Mesendoderm (in vitro differentiated cells): ENCODE results near the gene PRM2.
A peak's percentile ranks its signal among the peaks of the same experiment; 100 is the strongest.

Experiments used
- DNase-seq: peaks from one replicate; pipeline ENCODE4 v3.0.0; 2013
- H2AK5ac ChIP-seq: 2 replicates; pipeline ENCODE4 v1.6.1; 2013; ENCODE audit warnings: low read length, inconsistent platforms
- H2BK120ac ChIP-seq: 2 replicates; pipeline ENCODE4 v1.6.1; 2013; ENCODE audit warnings: low read depth, mild to moderate bottlenecking, low read length, moderate library complexity, mixed read lengths
- H2BK15ac ChIP-seq: replicated peaks from 2 replicates; pipeline ENCODE4 v1.6.1; 2013; ENCODE audit warnings: low read depth, mild to moderate bottlenecking, moderate library complexity
- H2BK5ac ChIP-seq: 2 replicates; pipeline ENCODE4 v1.6.1; 2013; ENCODE audit warnings: low read length, inconsistent platforms
- H3K18ac ChIP-seq: 2 replicates; pipeline ENCODE4 v1.6.1; 2013; ENCODE audit warnings: mild to moderate bottlenecking, low read length, mixed read lengths
- H3K23ac ChIP-seq: one replicate; pipeline ENCODE4 v1.6.1; 2013; ENCODE audit warnings: low read length
- H3K27ac ChIP-seq: 2 replicates; pipeline ENCODE4 v1.5.1; 2013; ENCODE audit warnings: low read depth, mild to moderate bottlenecking, inconsistent platforms, low read length, moderate library complexity
- H3K27me3 ChIP-seq: 2 replicates; pipeline ENCODE4 v1.6.1; 2013; ENCODE audit warnings: low read length, control low read depth, mild to moderate bottlenecking, inconsistent platforms; ENCODE audit not compliant: insufficient read depth, poor library complexity
- H3K36me3 ChIP-seq: 2 replicates; pipeline ENCODE4 v1.6.1; 2013; ENCODE audit warnings: low read length, inconsistent platforms; ENCODE audit not compliant: control insufficient read depth, insufficient read depth
- H3K4ac ChIP-seq: one replicate; pipeline ENCODE4 v1.6.1; 2013; ENCODE audit warnings: low read depth, mild to moderate bottlenecking, low read length, moderate library complexity
- H3K4me1 ChIP-seq: 2 replicates; pipeline ENCODE4 v1.6.1; 2013; ENCODE audit warnings: low read depth, low read length, inconsistent platforms; ENCODE audit not compliant: control insufficient read depth
- H3K4me2 ChIP-seq: 2 replicates; pipeline ENCODE4 v1.6.1; 2013; ENCODE audit warnings: low read length
- H3K4me3 ChIP-seq: 2 replicates; pipeline ENCODE4 v1.5.1; 2013; ENCODE audit warnings: mild to moderate bottlenecking, low read length
- H3K56ac ChIP-seq: one replicate; pipeline ENCODE4 v1.6.1; 2013; ENCODE audit warnings: low read length
- H3K79me1 ChIP-seq: 2 replicates; pipeline ENCODE4 v1.6.1; 2013; ENCODE audit warnings: low read length, inconsistent platforms
- H3K79me2 ChIP-seq: 2 replicates; pipeline ENCODE4 v1.6.1; 2013; ENCODE audit warnings: mild to moderate bottlenecking, low read length; ENCODE audit not compliant: control insufficient read depth, insufficient read depth
- H3K9ac ChIP-seq: 2 replicates; pipeline ENCODE4 v1.6.1; 2013; ENCODE audit warnings: low read length, inconsistent platforms
- H4K5ac ChIP-seq: one replicate; pipeline ENCODE4 v1.6.1; 2013; ENCODE audit warnings: low read length
- H4K8ac ChIP-seq: one replicate; pipeline ENCODE4 v1.6.1; 2013; ENCODE audit warnings: low read depth, mild to moderate bottlenecking, control low read depth, low read length, moderate library complexity
- WGBS: extraction: QIAGEN DNeasy Blood & Tissue Kit; methylation state at CpG from one replicate; pipeline ENCODE4 v1.1.7; 2013; ENCODE audit warnings: low lambda C conversion rate, missing lambda C conversion rate; ENCODE audit not compliant: insufficient coverage; ENCODE audit errors: extremely low coverage; 5-methylcytosine and 5-hydroxymethylcytosine counted together

Gene PRM2

DNA sequence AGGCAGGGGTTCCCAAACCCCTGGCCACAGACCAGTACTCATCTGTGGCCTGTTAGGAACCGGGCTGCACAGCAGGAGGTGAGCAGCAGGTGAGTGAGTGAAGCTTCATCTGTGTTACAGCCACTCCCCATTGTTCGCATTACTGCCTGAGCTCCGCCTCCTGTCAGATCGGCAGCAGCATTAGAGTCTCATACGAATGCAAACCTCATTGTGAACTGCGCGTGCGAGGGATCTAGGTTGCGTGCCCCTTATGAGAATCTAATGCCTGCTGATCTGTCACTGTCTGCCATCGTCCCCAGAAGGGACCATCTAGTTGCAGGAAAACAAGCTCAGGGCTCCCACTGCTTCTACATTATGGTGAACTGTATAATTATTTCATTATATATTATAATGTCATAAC is 43.9 kb upstream of the PRM2 start:
- no peak for DNase-seq
- no peak overlapping the region for H3K9ac ChIP-seq
- no peak overlapping the region for H2BK15ac ChIP-seq
- no peak overlapping the region for H3K23ac ChIP-seq
- no CpG with 5 or more reads among the region's 10 CpGs for WGBS
- H2BK5ac ChIP-seq = no peak overlapping the region
- H3K4ac ChIP-seq = no peak overlapping the region
- no peak overlapping the region for H2BK120ac ChIP-seq
- no peak overlapping the region for H4K5ac ChIP-seq
- H3K36me3 ChIP-seq = no peaks in the 10 kb centered on the region
- no peaks in the 10 kb centered on the region for H3K27me3 ChIP-seq
- no peak overlapping the region for H3K27ac ChIP-seq
- no peaks in the 10 kb centered on the region for H3K79me1 ChIP-seq
- no peak overlapping the region for H2AK5ac ChIP-seq
- H3K18ac ChIP-seq = no peak overlapping the region
- no peak overlapping the region for H3K4me2 ChIP-seq
- H3K4me1 ChIP-seq = peaks cover 3% of the 10 kb centered on the region
- no peak overlapping the region for H4K8ac ChIP-seq
- no peak overlapping the region for H3K4me3 ChIP-seq
- no peak overlapping the region for H3K56ac ChIP-seq
- no peaks in the 10 kb centered on the region for H3K79me2 ChIP-seq

GRCh38 chr16:11319529-11320146 is 43.4 kb upstream of the PRM2 start:
- no peak overlapping the region for H3K4ac ChIP-seq
- H3K36me3 ChIP-seq = no peaks in the 10 kb centered on the region
- no peak overlapping the region for H3K4me3 ChIP-seq
- H2BK5ac ChIP-seq = no peak overlapping the region
- no CpG with 5 or more reads among the region's 8 CpGs for WGBS
- no peak overlapping the region for H3K9ac ChIP-seq
- no peak overlapping the region for H3K56ac ChIP-seq
- no peak overlapping the region for H2AK5ac ChIP-seq
- no peak for DNase-seq
- no peak overlapping the region for H2BK120ac ChIP-seq
- no peaks in the 10 kb centered on the region for H3K79me1 ChIP-seq
- H2BK15ac ChIP-seq = no peak overlapping the region
- no peak overlapping the region for H4K5ac ChIP-seq
- H3K27ac ChIP-seq = no peak overlapping the region
- H4K8ac ChIP-seq = no peak overlapping the region
- H3K4me1 ChIP-seq = peaks cover 3% of the 10 kb centered on the region
- H3K27me3 ChIP-seq = no peaks in the 10 kb centered on the region
- H3K4me2 ChIP-seq = no peak overlapping the region
- H3K23ac ChIP-seq = no peak overlapping the region
- no peaks in the 10 kb centered on the region for H3K79me2 ChIP-seq
- H3K18ac ChIP-seq = peak overlapping the region; percentile 0

DNA sequence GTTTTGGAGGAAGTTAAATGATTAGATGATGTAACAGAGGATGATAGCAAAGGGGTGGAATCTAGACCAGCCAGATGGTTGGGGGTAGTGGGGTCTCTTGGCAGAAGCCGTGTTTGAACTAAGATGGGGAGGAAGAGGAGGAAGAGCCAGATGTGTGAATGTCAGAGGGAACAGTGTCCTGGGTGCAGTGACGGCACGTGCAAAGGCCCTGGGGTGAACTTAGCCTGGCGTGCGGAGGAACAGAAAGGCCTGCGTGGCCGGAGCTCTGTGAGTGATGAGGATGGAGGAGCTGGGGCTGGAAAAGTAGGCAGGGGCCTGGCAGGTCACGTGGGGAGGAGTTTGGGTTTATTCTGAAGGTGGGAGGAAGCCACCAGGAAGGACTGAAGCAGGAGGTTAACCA is 42.5 kb upstream of the PRM2 start:
- H2BK15ac ChIP-seq = no peak overlapping the region
- no peaks in the 10 kb centered on the region for H3K27me3 ChIP-seq
- DNase-seq = no peak
- H3K4me1 ChIP-seq = peaks cover 3% of the 10 kb centered on the region
- peak overlapping the region; percentile 36 for H2AK5ac ChIP-seq
- H3K4me2 ChIP-seq = no peak overlapping the region
- H4K8ac ChIP-seq = no peak overlapping the region
- no peak overlapping the region for H3K9ac ChIP-seq
- no peaks in the 10 kb centered on the region for H3K36me3 ChIP-seq
- no CpG with 5 or more reads among the region's 8 CpGs for WGBS
- H3K27ac ChIP-seq = no peak overlapping the region
- H2BK5ac ChIP-seq = no peak overlapping the region
- no peak overlapping the region for H4K5ac ChIP-seq
- H3K79me2 ChIP-seq = no peaks in the 10 kb centered on the region
- no peak overlapping the region for H3K56ac ChIP-seq
- H3K4me3 ChIP-seq = no peak overlapping the region
- H3K4ac ChIP-seq = no peak overlapping the region
- H3K23ac ChIP-seq = no peak overlapping the region
- H2BK120ac ChIP-seq = no peak overlapping the region
- no peaks in the 10 kb centered on the region for H3K79me1 ChIP-seq
- no peak overlapping the region for H3K18ac ChIP-seq

DNA sequence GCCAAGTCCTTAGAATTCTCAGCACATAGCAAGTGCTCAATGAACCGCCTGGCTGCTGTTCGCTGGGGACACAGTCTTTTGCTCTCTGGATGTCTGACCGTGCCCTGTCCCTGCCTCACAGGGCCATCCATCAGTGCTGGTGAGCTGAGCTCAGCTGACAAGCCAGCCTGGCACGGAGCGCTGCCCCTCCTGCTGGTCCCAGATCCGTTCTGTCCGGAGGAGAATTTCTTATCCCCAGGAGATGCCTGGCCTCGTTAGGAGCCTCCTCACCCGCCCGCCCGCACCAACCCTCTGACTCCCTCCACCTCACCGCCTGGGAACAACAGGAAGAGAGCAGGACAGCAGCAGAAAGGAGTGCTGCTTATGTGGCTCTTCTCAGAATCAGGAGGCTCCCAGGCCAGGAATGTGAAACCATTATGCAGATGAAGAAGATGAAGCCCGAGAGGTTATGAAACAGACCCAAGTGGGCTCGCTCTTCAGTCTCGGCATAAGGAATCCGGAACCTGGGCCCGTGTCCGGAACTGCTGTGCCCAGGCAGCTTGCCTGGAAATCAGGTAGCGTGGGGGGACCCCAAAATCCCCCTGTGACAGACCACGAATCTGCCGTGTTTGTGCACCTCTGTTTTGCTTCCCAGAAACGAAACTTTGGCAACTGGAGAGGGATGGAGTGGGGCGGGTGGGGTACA is 40.2 kb upstream of the PRM2 start:
- DNase-seq = peak; percentile 94

GRCh38 chr16:11315510-11315909 is 39.2 kb upstream of the PRM2 start:
- H3K4me3 ChIP-seq = no peak overlapping the region
- no peaks in the 10 kb centered on the region for H3K27me3 ChIP-seq
- no peak overlapping the region for H4K5ac ChIP-seq
- no CpG with 5 or more reads among the region's 13 CpGs for WGBS
- no peaks in the 10 kb centered on the region for H3K79me2 ChIP-seq
- H3K27ac ChIP-seq = peak overlapping the region; percentile 64
- peak overlapping the region; percentile 94 for H3K4ac ChIP-seq
- peak overlapping the region; percentile 93 for H2BK5ac ChIP-seq
- H4K8ac ChIP-seq = no peak overlapping the region
- peak overlapping the region; percentile 1 for H2BK120ac ChIP-seq
- no peaks in the 10 kb centered on the region for H3K36me3 ChIP-seq
- peak; percentile 98 for DNase-seq
- H3K23ac ChIP-seq = no peak overlapping the region
- H3K79me1 ChIP-seq = no peaks in the 10 kb centered on the region
- H2BK15ac ChIP-seq = no peak overlapping the region
- no peak overlapping the region for H3K4me2 ChIP-seq
- H2AK5ac ChIP-seq = no peak overlapping the region
- H3K4me1 ChIP-seq = peaks cover 10% of the 10 kb centered on the region
- peak overlapping the region; percentile 42 for H3K18ac ChIP-seq
- H3K9ac ChIP-seq = peak overlapping the region; percentile 62
- H3K56ac ChIP-seq = peak overlapping the region; percentile 95

More for the DNA sequence above, 40.2 kb upstream of the PRM2 start:
- H3K56ac ChIP-seq = peak overlapping the region; percentile 95
- H2BK120ac ChIP-seq = peak overlapping the region; percentile 98
- H2BK15ac ChIP-seq = no peak overlapping the region
- peak overlapping the region; percentile 62 for H3K9ac ChIP-seq
- H3K4ac ChIP-seq = peak overlapping the region; percentile 97
- peak overlapping the region; percentile 60 for H2AK5ac ChIP-seq
- H3K4me3 ChIP-seq = no peak overlapping the region
- no peak overlapping the region for H4K5ac ChIP-seq
- no peaks in the 10 kb centered on the region for H3K36me3 ChIP-seq
- peak overlapping the region; percentile 86 for H3K18ac ChIP-seq
- peaks cover 10% of the 10 kb centered on the region for H3K4me1 ChIP-seq
- no peak overlapping the region for H4K8ac ChIP-seq
- peak overlapping the region; percentile 6 for H3K4me2 ChIP-seq
- H2BK5ac ChIP-seq = peak overlapping the region; percentile 93
- no CpG with 5 or more reads among the region's 23 CpGs for WGBS
- H3K23ac ChIP-seq = no peak overlapping the region
- H3K79me1 ChIP-seq = no peaks in the 10 kb centered on the region
- peak overlapping the region; percentile 64 for H3K27ac ChIP-seq
- H3K27me3 ChIP-seq = no peaks in the 10 kb centered on the region
- H3K79me2 ChIP-seq = no peaks in the 10 kb centered on the region
